ENCODE data around the gene NRN1L.
A peak's percentile ranks its signal among the peaks of the same experiment; 100 is the strongest.

Gene NRN1L

GRCh38 chr16:67935402-67936123 lies 50.9 kb downstream of the NRN1L start:
- peak; percentile 99 for DNase-seq (ENCODE audit: low read depth, low spot score)

Measured in ELF-1 (cell line).